Psoas muscle (tissue), 8 donors: ENCODE data around the gene RPS13. TPM values are rescaled to one million over a fixed set of nuclear protein-coding genes. Genes with fewer than 3 reads are reported as not detected.
"Not testable (repeated sequence)": the region's sequence is repeated elsewhere in the genome, so short reads cannot be mapped to it uniquely, and the experiment has no call there.

Experiments
- ATAC-seq, 4 donors: fragments of 200-7000 bp; cut with Tn5 transposase; one replicate each; pipeline ENCODE4 v1.9.1; 2020; ENCODE audit warnings: moderate library complexity in 3 of 4, mild to moderate bottlenecking in 2 of 4
- DNase-seq, 2 donors: peaks; one replicate each; pipeline ENCODE4 v3.0.0-alpha.2; 2020
- H3K27ac ChIP-seq: fragments of 200-600 bp; one replicate; pipeline ENCODE4 v1.8.0; 2022
- H3K27me3 ChIP-seq, 3 donors: fragments of 200-600 bp in 1 of 3; one replicate each; pipeline versions ENCODE4 v1.6.1 to v1.8.0; 2013 to 2022; ENCODE audit warnings: low read length in 2 of 3, mild to moderate bottlenecking in 2 of 3, moderate library complexity in 1 of 3; ENCODE audit not compliant: insufficient read depth in 3 of 3
- H3K36me3 ChIP-seq, 2 donors: fragments of 200-600 bp in 1 of 2; one replicate each; pipeline versions ENCODE4 v1.6.1 to v1.8.0; 2013 to 2022; ENCODE audit warnings: low read depth in 1 of 2, mild to moderate bottlenecking in 1 of 2, moderate library complexity in 1 of 2; ENCODE audit not compliant: insufficient read depth in 1 of 2
- H3K4me1 ChIP-seq: fragments of 200-600 bp; one replicate; pipeline ENCODE4 v1.8.0; 2022
- H3K4me3 ChIP-seq: fragments of 200-600 bp; one replicate; pipeline ENCODE4 v1.8.0; 2022; ENCODE audit warnings: mild to moderate bottlenecking
- H3K9me3 ChIP-seq: fragments of 200-600 bp; one replicate; pipeline ENCODE4 v1.8.0; 2022
- CTCF ChIP-seq: fragments of 200-600 bp; IDR thresholded peaks from one replicate; pipeline ENCODE4 v1.8.0; 2022; ENCODE audit warnings: antibody characterized with exemption
- WGBS, 3 donors: extraction: QIAGEN DNeasy Blood & Tissue Kit; methylation state at CpG; one replicate each; pipeline versions ENCODE4 v1.1.6 to v1.1.7; 2013; 5-methylcytosine and 5-hydroxymethylcytosine counted together
- intact Hi-C, 2 donors: fragments of 100-400 bp; cut with DNase I; formaldehyde crosslinking; loops; one replicate each; pipeline versions ENCODE4 v1.11.0 to v1.14.2; 2022
- polyA plus RNA-seq, 3 donors: library from polyadenylated mRNA; stranded (reverse); fragments of 200-250 nt; gene quantifications; one replicate each; pipeline ENCODE4 v1.2.3, GENCODE V29; 2013
- total RNA-seq, 4 donors: library from RNA; stranded (reverse); fragmentation: NEBNext Ultra II Directional in 2 of 4; extraction: Animal tissue kit (Norgen Biotek cat#: 25700) in 2 of 4; gene quantifications; one replicate each; pipeline versions ENCODE4 v1.2.1 to v1.2.4, GENCODE V29; 2021 to 2023
- donor health status: healthy with polysubstance abuse.
- donor health status: DM: no; HTN: no; CAD: no; lungs with moderate emphysema.
- donor health status: Bipolar disorder and iron deficiency.
- donor health status: healthy.
- donor health status: DM: yes; HTN: yes; CAD: no.
- donor health status: DM: no; HTN: no; CAD: no.
- donor health status: DM: no; HTN: no; CAD: no.
- donor health status: DM: yes; HTN: yes; CAD: no.

Gene RPS13
- total and polyA plus RNA-seq, 7 donors = 717 to 2,310 (median 1,079) TPM

GRCh38 chr11:17102462-17102861, 25.0 kb upstream of the RPS13 start:
- intact Hi-C loops = no loop called here
- H3K27me3 ChIP-seq = no peaks in the 10 kb centered on the region
- no peaks in the 10 kb centered on the region for H3K4me1 ChIP-seq
- ATAC-seq (no peak), DNase-seq (no peak)
- no peaks in the 10 kb centered on the region for H3K9me3 ChIP-seq
- no peak for TF ChIP-seq CTCF
- no peak overlapping the region for H3K4me3 ChIP-seq
- no peak overlapping the region for H3K27ac ChIP-seq
- peaks cover 4 to 96% of the 10 kb centered on the region in 2 donors for H3K36me3 ChIP-seq
- WGBS, 3 donors = 74 to 78% (median 76%) methylated on average over 5 of the region's 5 CpGs

- ATAC-seq (no peak), DNase-seq (no peak)
- Histone ChIP-seq H3K27me3 (no peaks in the 10 kb centered on the region), H3K36me3 (peaks cover 4 to 92% of the 10 kb centered on the region in 2 donors), H3K4me1 (no peaks in the 10 kb centered on the region), H3K9me3 (no peaks in the 10 kb centered on the region), H3K27ac (no peak overlapping the region), H3K4me3 (no peak overlapping the region)
- intact Hi-C loops = no loop called here
- 96 to 97% (median 97%) methylated on average over 6 of the region's 6 CpGs for WGBS, 3 donors
- TF ChIP-seq CTCF = no peak
These were observed 21.2 kb upstream of the RPS13 start for GRCh38 chr11:17098658-17099057.

- no peak for DNase-seq
- WGBS, 3 donors = 74 to 84% (median 83%) methylated on average over 1 of the region's 1 CpG
These were observed 20.6 kb upstream of the RPS13 start for GRCh38 chr11:17098038-17098437.

GRCh38 chr11:17085976-17086375, 8.5 kb upstream of the RPS13 start:
- intact Hi-C loops = loop anchor here in 1 of 2 donors (5.0 kb wide), 1 partner anchor 51 kb away; no protein-coding TSS in a partner anchor
- not testable (repeated sequence) for H3K9me3 ChIP-seq, H3K27me3 ChIP-seq, H3K4me3 ChIP-seq, H3K27ac ChIP-seq, ATAC-seq, H3K4me1 ChIP-seq, DNase-seq
- peaks cover 4 to 40% of the 10 kb centered on the region in 2 donors for H3K36me3 ChIP-seq
- WGBS, 3 donors = 63 to 82% (median 71%) methylated on average over 16 of the region's 16 CpGs

More at GRCh38 chr11:17098038-17098437, 20.6 kb upstream of the RPS13 start:
- H3K36me3 ChIP-seq = peaks cover 4 to 92% of the 10 kb centered on the region in 2 donors
- ATAC-seq = no peak
- H3K4me1 ChIP-seq = no peaks in the 10 kb centered on the region
- H3K27me3 ChIP-seq = no peaks in the 10 kb centered on the region
- H3K27ac ChIP-seq = no peak overlapping the region
- intact Hi-C loops = no loop called here
- no peak overlapping the region for H3K4me3 ChIP-seq
- H3K9me3 ChIP-seq = no peaks in the 10 kb centered on the region
- no peak for TF ChIP-seq CTCF

GRCh38 chr11:17077240-17077519, 287 bp downstream of the RPS13 start:
- no peak for TF ChIP-seq CTCF
- Histone ChIP-seq H3K9me3 (no peaks in the 10 kb centered on the region), H3K4me1 (peaks cover 19% of the 10 kb centered on the region), H3K27ac (peak overlapping the region; percentile 96), H3K4me3 (peak overlapping the region; percentile 91), H3K27me3 (no peaks in the 10 kb centered on the region), H3K36me3 (peaks cover 3 to 37% of the 10 kb centered on the region in 2 donors)
- WGBS, 3 donors = 0 to 1% (median 0%) methylated on average over 20 of the region's 20 CpGs
- intact Hi-C loops = loop anchor here in 1 of 2 donors (5.0 to 10.0 kb wide), 3 partner anchors 130 to 648 kb away; partner anchors contain the start of gene PIK3C2A
- no peak for DNase-seq
- ATAC-seq = peak; percentile 41 to 63 (median 48)
